Raji (cell line): ENCODE measurements around the gene SHF.

Experiments used
- POLR2A ChIP-seq: IDR thresholded peaks from 2 replicates; pipeline ENCODE4 v1.6.1; 2011; ENCODE audit warnings: low read depth, low read length, control low read depth; ENCODE audit not compliant: insufficient read depth

The SHF gene

DNA sequence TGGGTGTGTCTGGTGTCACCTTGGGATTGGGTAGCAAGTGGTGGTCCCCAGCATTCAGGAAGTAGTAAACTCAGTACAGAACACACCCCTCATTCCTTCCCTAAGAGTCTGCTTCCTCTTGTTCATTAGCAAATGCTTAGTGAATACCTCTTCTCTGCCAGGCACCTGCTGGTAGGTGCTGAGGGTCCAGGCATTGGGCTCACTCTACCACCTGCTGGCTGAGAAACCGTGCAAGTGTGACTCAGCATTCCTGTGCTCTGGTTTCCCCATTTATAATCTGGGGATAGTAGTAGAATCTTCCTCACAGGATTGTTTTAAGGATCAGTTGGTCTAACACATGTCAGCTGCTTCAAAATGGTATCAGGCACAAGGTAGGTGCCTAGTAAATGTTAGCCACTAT is 4.8 kb downstream of the SHF start:
- no peak for TF ChIP-seq POLR2A

DNA sequence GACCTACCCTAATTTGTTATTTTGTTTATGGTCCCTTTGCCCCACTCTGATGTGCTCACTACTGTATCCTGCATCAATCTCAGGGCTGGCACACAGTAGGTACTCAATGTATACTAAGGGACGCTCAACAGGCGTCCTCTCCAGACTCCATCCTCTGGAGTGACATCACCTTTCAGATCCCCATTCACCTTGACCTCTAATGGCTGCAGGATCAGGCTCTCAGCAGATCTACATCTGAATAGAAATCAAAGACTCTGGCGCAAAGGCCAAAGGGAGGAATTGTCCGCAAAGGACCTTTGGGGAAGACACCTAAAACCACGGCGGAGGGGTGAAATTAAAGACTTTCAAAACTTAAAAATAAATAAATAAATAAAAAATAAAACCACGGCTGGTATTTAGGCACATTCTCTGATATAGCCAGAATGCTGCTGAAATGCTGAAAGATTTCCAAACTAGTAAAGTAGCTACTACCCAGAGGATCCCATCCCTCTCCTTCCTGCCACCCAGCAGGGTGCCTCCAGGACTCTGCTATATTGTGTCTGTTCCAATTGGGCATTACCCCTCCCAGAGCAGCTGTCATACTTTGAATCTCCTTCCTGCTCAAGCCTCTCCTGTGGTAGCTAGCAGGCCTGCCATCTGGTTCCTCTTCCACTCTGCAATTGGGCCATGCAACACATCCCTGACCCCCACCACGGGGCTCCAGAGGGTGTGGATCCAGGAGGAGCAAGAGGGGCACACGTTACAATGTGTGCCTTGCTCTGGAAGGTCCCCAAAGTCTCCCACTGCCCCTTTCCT is 6.1 kb downstream of the SHF start:
- TF ChIP-seq POLR2A, result no peak

DNA sequence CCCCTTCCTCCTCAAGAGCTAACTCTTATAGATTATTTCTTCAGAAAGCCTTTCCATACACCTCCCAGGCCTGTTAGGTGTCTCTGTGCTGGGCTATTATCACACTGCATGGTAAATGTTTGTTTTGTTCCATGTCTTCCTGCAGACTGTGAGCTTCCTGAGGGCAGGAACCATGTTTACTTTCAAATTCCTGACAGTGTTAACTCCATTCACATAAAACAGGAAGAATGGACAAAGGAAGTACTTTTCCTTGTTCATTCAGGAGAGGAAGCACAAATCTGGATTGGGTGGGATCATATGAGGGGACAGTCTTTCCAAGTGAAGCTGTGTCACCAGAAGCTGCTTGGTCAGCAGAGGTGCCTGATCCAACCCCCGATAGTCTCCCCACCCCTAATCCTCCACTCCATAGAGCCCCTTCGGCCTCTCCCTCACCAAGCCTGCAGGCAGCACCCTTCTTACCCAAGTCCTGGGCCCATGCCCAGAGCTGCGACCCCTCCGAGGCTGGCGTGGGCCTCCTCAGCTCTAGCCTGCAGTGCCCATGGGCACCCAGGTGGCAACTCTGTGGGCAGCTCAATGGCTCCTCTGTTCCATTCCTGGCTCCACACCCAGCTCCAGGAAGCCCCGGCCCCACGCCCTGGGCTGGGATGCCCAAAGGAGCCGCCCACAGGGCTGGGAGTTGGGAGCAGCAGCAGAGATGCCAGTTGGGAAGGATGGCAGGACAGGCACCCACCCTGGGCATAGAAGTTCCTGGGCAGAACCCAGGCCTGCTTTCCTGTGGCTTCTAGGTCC is 6.9 kb downstream of the SHF start:
- TF ChIP-seq POLR2A, result no peak

DNA sequence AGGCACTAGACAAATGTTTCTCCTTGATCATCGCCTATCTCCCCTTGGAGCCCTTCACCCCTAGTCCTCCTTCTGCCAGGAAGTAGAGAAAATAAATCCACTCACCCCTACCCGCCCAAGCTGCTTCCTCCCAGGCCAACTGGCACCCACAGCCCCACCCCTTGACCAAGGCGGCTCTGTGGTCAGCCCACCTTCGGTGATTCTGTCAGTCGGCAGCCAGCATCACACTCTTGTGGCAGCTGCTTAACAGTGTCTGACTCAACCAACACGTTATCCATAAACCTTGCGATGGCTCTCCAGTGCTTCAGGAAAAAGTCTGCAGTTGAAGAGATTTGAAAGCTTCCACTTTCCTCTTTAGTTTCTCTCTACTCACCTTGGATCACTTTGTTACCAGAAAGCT is 7.6 kb downstream of the SHF start:
- TF ChIP-seq POLR2A, result no peak

DNA sequence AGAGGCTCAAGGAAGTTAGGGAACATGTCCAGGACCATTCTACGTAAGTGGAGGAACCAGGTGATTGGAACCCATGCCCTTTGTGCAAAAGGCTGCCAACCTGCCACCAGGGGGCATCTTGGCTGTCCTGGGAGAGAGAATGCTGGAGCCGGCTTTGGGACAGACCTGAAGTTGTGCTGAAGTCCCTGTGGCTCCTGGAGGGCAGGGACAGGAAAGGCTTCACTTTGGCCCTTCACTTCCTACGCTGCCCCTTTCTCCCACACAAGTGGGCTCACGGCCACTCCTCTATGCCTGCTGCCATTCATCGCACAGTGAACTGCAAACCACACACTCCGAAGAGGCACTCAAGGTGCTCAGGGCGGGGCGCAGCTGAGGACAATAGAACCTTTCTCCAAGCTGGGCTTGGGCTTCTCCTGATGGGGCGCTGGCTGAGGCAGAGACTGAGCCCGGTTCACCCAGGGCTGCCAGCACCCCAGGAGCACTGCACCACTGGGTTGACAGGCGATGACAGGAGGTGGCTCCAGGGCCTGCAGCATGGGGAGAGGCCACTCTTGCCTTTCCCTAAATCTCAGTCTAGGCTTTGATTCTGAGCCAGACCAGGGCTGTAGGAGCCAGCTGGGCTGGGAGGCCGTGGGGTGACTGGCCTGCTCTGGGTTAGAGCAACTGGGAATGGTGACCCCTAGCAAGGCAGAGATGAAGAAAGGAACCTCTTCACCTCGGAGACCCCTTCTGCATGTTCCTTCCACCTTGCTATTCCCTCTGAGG is 8.4 kb downstream of the SHF start:
- no peak for TF ChIP-seq POLR2A

DNA sequence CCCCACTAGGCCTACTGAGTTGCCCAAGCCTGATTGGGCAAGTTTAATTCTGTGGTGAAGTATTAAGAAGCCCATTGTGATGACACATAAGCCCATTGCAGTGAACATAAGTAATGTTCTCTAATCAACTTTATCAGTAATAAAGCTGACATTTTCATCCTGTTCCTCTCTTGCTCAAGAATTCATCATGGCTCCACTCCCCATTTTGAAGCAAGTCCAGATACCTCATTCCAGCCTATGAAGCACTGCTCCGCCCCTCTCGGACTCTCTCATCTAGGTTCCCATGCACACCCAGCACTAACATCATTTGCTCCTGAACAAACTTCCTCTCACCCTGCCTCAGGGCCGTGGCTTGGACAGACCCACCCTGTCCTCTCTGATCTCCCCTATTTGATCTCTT is 10.5 kb downstream of the SHF start:
- TF ChIP-seq POLR2A, result no peak

DNA sequence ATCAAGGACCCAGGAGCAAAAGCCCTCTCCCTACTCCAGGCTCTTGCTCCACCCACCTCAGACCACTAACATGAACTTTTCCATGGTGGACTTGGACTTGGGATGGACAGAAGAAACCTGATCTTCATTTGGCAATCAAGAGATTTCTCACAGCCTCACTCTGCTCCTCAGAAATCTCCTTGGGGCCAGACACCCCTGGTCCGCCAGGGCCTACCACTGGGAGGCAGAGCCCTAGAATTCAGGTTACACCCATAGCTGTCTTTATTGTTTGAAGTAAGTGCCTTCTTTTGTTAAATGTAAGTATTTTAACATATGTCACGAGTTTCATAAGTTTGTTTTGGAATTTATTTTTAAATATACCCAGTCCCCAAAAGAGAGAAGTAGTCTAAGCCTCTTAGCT is 13.2 kb downstream of the SHF start:
- no peak for TF ChIP-seq POLR2A

DNA sequence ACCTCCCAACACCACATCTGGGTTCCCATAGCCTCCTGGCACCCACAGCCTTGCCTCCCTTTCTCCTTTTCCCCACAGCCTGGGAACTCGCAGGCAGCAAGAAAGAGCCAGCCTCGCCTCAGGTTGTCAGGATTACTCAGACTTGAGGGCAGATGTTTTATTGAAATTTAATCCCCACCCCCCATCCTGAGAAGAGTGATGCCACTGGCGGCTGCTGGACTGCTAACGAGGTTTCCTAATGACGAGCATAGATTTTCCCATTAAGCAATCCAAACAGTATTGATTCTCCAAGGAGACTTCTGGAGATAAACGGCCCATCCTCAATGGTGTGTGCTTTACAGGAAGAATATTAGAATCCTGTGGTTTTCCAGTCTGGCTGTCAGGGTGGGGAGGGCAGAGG is 13.7 kb downstream of the SHF start:
- no peak for TF ChIP-seq POLR2A

DNA sequence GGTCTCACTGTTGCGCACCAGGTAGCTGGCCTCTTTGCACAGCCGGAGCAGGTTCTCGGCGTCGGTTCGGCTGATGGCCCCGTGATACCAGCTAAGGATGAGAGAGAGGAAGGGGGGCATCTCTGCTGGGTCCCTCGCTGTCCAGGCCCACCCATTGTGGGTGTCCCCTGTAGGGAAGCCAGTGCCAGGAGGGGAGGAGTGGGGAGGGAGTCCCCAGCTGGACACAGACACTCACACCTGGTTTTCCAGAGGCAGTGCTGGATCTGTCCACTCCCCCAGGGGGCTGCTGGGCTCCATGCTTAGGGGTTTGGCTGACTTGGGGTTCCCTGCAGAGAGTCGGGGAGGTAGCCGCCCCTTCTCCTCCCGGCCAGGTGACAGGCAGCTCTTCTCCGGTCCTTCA is 15.9 kb downstream of the SHF start:
- TF ChIP-seq POLR2A, result no peak

DNA sequence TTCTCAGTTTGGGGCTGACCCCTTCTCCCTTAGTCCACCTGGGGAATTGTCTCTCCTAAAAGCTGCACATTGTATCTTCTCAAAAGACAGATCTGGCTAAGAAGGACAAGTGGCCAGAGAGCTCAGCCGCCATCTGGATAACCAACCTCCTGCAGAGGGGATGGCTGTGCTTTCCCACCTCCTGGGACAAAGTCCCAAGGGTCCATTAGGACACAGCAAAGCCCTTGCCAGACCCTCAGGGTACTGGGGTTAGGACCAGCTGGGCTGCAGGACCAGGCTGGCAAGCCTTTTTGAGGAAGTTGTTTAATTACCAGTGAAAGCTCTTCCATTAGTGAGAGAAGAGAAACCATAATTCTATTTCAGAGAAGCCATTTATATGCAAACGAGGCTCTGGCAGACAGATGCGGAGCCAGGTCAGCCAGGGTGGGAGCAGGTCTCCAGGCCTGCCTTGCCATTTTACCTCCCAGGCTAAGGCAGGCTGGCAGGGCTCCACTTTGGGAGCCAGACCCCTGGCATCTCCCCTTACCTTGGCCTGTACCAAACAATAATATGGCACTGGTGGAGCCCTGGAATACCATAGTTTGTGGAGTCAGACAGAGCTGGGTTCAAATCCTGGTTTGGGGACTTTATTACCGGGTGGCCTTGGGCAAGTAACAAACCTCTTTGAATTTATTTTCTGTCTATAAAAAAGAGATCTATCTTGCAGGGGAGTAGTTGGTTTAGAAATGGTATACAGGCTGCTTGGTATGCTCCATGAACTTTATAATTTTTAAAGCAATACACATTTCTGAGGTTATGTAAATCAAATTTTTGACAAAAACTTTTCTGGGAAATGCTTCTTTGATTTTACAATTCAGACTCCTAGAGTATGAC is 17.9 kb downstream of the SHF start:
- TF ChIP-seq POLR2A, result no peak

DNA sequence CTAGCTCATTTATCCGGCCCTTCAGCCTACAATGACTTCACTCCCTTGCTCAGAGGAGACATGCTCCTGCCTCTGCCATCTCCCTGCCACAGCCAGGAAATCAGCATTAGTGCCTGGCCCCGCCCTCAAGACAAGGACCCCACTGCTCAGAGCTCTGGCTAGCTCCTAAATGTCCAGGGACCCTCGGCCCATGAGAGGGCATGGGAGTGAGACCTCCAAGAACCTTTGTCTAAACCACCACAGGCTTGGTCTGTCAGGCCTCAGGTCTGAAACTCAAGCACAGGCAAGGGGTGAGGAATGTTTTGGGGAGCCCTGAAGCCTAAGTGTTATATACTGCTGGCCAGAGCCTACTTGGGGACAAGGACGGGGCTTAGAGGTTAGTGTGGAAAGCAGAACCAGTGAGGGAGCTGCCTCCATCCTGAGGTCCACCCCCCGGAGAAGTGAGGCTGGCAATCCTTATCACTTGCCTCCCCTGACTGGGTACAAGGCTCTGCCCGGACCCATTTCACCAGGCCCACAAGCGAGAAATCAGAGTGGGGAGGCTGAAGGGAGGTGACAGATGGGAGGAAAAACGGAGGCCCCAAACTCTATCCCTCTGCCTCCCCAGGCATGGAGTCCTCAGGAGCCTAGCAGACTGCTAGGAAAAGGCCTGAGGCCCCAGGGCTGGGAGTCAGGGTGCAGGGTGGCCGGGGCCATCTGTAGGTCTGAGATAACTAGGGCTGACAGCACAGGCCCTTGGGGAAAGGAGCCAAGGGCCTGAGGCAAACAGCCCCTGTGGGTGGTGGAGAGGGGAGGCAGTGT is 18.8 kb downstream of the SHF start:
- TF ChIP-seq POLR2A, result no peak

DNA sequence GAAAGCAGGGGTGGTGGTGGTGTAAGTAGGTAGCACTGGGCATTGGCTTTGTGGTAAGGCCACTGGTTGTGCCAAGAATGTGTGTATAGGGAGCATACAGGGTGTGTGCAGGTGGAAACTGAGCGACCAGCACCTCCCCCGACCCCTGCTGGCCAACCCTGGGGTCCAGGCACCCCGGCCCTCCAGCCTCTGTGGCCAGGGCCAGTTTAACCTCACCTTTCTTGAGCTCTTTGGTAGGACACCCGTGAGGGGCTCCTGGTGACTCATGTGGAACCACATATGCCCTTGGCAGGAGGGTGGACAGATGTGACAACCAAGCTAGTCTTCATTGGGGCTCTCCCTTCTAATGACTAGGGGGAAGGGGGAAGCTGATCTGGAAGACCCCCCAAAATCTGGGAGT is 19.5 kb downstream of the SHF start:
- TF ChIP-seq POLR2A, result no peak

DNA sequence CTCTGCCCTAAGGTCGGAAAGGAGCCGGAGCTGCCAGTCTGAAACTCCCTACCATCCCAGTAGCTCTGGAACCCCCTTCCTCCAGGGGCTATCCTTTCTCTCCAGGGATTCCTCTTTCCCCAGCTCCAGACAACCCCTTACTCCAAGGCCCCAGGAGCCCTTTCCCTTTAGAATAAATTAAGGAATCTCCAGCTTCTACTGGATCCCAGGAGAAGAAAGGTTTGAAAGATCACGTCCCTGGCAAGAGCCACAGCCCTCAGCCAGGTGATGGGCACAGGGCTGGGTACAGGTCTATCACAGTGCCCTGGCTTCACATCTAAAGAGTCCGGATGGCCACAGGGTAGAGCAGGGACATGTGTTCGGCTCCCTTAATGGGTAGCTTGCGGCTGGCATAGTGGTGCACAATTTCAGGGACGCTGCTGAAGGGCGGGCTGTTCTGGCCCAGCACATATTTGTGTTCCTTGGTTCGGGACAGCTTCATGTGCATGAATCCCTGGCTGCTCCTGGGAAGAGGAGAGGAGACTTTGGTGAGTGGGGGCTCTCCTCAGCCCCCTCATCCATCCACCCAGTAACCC is 20.0 kb downstream of the SHF start:
- TF ChIP-seq POLR2A, result no peak

DNA sequence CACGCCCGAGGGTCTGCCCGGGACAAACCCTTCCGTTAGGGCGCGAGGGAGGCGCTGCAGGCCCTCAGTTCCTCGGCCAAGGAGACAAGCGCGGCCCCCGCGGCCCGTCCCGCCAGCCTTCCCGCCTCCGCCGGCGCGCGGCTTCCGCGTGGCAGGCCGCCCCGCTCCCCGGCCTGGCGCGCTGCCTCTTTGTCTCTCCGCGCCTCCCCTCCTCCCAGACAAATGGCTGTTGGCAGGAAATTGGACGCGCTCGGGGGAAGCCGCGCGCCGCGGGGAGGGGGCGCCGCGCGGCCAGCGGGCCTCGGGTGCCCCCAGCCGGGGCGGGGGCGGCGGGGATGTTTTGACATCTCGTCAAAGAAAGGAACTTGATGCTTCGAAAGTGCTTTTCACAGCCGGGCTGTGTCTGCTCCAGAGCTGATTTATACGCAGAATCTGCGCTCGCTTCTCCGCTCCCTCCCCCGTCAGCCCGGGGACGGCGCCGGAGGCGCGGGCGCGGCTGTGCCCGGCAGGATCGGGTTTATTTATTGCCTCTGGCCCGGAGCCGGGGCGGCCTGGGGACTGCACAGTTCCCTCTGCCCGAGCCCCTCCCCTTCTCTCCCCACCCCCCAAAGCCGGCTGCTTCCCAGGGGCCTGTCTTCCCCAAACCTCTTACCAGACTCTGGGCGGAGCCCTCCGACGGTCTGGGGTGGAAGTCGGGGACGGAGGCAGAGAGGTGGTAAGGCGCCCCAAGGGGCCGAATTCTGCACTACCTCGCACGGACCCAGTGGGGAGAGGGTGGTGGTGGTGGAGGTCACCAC is 20.7 kb downstream of the SHF start:
- peak; percentile 47 for TF ChIP-seq POLR2A
